Stimulated activated CD8-positive, alpha-beta memory T cell treated with anti-CD3 and anti-CD28 coated beads, Interleukin-12 subunit alpha, Interleukin-12 subunit beta, amount 100 ng/mL, for 24 hours (primary cell): Measurements from ENCODE around the gene GSTP1.
"Not testable (repeated sequence)": the region's sequence is repeated elsewhere in the genome, so short reads cannot be mapped to it uniquely, and the experiment has no call there.

ENCODE experiments used
- DNase-seq: peaks from one replicate; pipeline ENCODE4 v3.0.0-alpha.2; 2020; ENCODE audit errors: extremely low read depth

GSTP1 gene

GRCh38 chr11:67614730-67615714 lies 31.4 kb downstream of the GSTP1 start:
- no peak for DNase-seq

GRCh38 chr11:67615728-67616430 lies 32.3 kb downstream of the GSTP1 start:
- no peak for DNase-seq

- DNase-seq, result no peak
Observed at GRCh38 chr11:67616431-67617242, 33.0 kb downstream of the GSTP1 start.

GRCh38 chr11:67617243-67617953 lies 33.8 kb downstream of the GSTP1 start:
- no peak for DNase-seq

- not testable (repeated sequence) for DNase-seq
Observed at GRCh38 chr11:67618901-67619659, 35.5 kb downstream of the GSTP1 start.

GRCh38 chr11:67619683-67620618 lies 36.3 kb downstream of the GSTP1 start:
- not testable (repeated sequence) for DNase-seq

GRCh38 chr11:67620621-67621020 lies 37.0 kb downstream of the GSTP1 start:
- DNase-seq, result not testable (repeated sequence)

- DNase-seq, result not testable (repeated sequence)
Observed at GRCh38 chr11:67621928-67622327, 38.3 kb downstream of the GSTP1 start.

GRCh38 chr11:67622905-67623304 lies 39.3 kb downstream of the GSTP1 start:
- DNase-seq, result not testable (repeated sequence)

GRCh38 chr11:67623795-67624194 lies 40.2 kb downstream of the GSTP1 start:
- DNase-seq, result not testable (repeated sequence)

- not testable (repeated sequence) for DNase-seq
Observed at GRCh38 chr11:67626131-67626833, 42.7 kb downstream of the GSTP1 start.

GRCh38 chr11:67626970-67627369 lies 43.4 kb downstream of the GSTP1 start:
- no peak for DNase-seq

- DNase-seq, result no peak
Observed at GRCh38 chr11:67627441-67627811, 43.8 kb downstream of the GSTP1 start.

- DNase-seq, result no peak
Observed at GRCh38 chr11:67627812-67628624, 44.4 kb downstream of the GSTP1 start.

- DNase-seq, result no peak
Observed at GRCh38 chr11:67628710-67629385, 45.2 kb downstream of the GSTP1 start.

GRCh38 chr11:67629386-67630227 lies 46.0 kb downstream of the GSTP1 start, which contains the start of gene NUDT8:
Gene NUDT8, minus strand, starts transcription at chr11:67629937. Its CDS starts 26 bp downstream, at chr11:67629911.
- peak; percentile 72 for DNase-seq
